ENCODE results near the gene TAF1B. TPM values are rescaled to one million over a fixed set of nuclear protein-coding genes. Genes with fewer than 3 reads are reported as not detected.

Gene TAF1B
- total RNA-seq, 1 donor from 2014 or later = 14.6 TPM

DNA sequence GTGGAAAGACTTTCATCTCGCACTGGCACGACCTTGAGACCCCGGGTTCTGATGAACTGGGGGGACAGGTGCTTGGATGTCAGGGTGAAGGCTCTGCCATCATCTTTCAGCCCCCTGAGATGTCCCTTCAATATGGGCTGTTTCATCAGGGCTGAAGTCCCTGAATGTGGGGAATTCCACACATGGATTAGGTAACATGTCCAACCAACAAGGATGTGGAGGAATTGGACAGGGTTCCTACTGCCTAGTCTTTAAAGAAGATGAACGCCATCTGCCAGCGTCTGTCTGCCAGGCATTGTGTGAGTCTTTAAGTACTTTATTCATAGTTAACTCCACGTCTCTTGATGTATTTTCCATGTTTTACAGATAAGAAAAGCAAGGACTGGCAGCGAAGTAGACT is 102.3 kb downstream of the TAF1B start:
- TF ChIP-seq, protein P1, sequence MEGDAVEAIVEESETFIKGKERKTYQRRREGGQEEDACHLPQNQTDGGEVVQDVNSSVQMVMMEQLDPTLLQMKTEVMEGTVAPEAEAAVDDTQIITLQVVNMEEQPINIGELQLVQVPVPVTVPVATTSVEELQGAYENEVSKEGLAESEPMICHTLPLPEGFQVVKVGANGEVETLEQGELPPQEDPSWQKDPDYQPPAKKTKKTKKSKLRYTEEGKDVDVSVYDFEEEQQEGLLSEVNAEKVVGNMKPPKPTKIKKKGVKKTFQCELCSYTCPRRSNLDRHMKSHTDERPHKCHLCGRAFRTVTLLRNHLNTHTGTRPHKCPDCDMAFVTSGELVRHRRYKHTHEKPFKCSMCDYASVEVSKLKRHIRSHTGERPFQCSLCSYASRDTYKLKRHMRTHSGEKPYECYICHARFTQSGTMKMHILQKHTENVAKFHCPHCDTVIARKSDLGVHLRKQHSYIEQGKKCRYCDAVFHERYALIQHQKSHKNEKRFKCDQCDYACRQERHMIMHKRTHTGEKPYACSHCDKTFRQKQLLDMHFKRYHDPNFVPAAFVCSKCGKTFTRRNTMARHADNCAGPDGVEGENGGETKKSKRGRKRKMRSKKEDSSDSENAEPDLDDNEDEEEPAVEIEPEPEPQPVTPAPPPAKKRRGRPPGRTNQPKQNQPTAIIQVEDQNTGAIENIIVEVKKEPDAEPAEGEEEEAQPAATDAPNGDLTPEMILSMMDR (conservative IDR thresholded peaks at IDR 0.05; ENCODE audit: low read depth, low read length) = no peak

DNA sequence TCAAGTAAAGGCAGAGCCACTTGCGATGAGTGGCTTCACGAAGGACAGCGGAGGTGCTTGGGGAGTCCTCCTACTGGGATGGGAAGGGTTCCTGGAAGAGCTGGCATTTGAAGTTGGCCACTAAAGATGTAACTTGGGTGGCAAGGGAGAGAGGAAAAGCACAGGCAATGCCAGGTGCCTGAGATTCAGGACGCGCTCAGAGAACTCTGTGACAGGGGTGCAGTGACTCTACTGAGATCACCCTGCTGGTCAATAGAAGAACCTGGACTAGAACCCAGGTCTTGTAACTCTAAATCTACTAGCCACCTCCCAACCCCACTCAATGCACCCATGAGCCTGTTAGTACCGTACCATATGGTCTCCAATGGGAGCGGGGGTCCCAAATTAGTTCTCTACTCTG is 102.8 kb downstream of the TAF1B start:
- TF ChIP-seq, protein P1 (conservative IDR thresholded peaks at IDR 0.05; ENCODE audit: low read depth, low read length) = no peak
- no peak overlapping the region for H3K4me3 ChIP-seq (ENCODE audit: low read depth, low read length)
- no peak for DNase-seq (ENCODE audit: low read depth)

More for the DNA sequence above, 102.3 kb downstream of the TAF1B start:
- DNase-seq (ENCODE audit: low read depth) = no peak
- H3K4me3 ChIP-seq (ENCODE audit: low read depth, low read length) = no peak overlapping the region

DNA sequence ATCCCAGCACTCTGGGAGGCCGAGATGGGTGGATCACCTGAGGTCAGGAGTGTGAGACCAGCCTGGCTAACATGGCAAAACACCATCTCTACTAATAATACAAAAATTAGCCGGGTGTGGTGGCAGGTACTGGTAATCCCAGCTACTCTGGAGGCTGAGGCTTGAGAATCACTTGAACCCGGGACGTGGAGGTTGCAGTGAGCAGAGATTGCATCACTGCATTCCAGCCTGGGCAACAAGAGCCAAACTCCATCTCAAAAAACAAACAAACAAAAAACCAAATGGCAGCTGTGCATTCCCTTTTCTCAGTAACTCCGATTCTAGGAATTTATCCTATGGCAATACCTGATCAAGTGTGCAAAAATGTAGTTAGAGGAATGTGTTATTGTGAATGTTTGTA is 103.5 kb downstream of the TAF1B start:
- no peak overlapping the region for H3K4me3 ChIP-seq (ENCODE audit: low read depth, low read length)
- TF ChIP-seq, protein P1 (conservative IDR thresholded peaks at IDR 0.05; ENCODE audit: low read depth, low read length) = no peak
- DNase-seq (ENCODE audit: low read depth) = no peak

DNA sequence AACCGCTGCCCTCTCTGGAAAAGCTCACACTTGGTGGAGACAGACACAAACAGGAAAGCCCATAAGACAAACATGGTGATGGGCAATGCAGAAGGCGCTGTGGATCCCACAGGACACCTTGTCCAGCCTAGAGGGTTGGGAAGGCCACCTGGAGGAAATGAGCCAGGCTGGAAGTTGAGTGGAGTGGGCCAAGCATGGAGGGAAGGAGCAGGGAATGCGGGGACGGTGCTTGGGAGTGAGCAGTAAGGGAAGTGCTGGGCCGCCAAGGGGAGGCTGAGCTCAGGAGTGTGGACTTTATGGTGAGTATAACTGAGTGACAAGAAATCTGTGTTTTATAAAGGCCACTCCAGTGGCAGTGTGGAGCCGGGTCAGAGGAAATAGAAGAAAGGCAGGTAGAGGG is 105.4 kb downstream of the TAF1B start:
- TF ChIP-seq, protein P1 (conservative IDR thresholded peaks at IDR 0.05; ENCODE audit: low read depth, low read length) = no peak
- DNase-seq (ENCODE audit: low read depth) = no peak

DNA sequence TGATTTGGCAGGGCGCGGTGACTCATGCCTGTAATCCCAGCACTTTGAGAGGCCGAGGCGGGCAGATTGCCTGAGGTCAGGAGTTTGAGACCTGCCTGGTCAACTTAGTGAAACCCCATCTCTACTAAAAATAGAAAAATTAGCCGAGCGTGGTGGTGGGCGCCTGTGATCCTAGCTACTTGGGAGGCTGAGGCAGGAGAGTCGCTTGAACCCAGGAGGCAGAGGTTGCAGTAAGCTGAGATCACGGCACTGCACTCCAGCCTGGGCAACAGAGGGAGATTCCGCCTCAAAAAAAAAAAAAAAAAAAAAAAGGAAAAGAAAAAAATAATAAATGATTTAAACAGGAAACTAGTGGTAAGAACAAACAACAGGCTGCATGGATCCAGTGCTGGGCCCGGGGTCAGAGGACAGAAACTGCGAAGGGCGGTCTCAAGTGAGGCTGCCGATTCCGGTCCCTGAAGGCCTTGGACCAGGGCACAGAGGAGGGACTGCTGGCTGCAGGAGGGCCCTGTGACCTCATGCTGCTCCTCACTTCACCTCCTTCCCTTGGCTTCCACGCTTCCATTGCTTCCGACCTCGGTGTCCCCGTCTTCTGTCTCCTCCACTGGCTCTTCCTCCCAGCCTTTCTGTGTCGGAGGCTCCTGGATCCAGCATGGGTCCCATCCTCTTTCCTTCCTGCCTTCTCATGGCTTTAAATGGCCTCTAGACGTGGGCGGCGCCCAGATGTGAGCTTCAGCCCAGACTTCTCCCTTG is 106.1 kb downstream of the TAF1B start:
- DNase-seq (ENCODE audit: low read depth) = no peak
- TF ChIP-seq, protein P1 (conservative IDR thresholded peaks at IDR 0.05; ENCODE audit: low read depth, low read length) = no peak
- no peak overlapping the region for H3K4me3 ChIP-seq (ENCODE audit: low read depth, low read length)

More for the DNA sequence above, 105.4 kb downstream of the TAF1B start:
- H3K4me3 ChIP-seq (ENCODE audit: low read depth, low read length) = no peak overlapping the region

DNA sequence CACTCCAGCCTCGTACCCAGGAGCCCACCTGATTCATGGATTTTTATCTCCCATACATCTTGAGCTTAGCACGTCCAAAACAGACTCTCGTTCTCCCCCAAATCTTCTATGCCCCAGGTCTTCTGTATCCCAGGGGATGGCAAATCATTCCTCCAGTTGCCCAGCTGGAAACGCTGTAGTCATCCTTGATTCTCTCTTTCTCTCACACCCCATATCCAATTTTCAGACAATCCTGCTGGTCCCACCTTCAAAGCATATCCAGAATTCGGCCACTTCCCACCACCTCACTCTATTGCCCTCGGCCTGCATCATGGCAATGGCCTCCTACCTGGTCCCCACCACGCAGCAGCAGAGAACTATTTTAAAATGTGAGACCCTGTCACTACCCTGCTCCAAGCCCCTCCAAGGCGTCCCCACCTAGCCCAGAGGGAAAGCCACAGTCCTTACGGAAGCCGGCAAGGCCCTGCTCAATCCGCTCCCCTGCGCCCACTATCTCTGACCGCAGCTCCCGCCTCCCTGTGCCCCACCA is 106.8 kb downstream of the TAF1B start:
- TF ChIP-seq, protein P1 (conservative IDR thresholded peaks at IDR 0.05; ENCODE audit: low read depth, low read length) = no peak
- DNase-seq (ENCODE audit: low read depth) = no peak
- H3K4me3 ChIP-seq (ENCODE audit: low read depth, low read length) = no peak overlapping the region

Data from epithelial cell of proximal tubule (primary cell).